ENCODE results near the gene HNRNPCL2. TPM values are rescaled to one million over a fixed set of nuclear protein-coding genes. Genes with fewer than 3 reads are reported as not detected.
"Not testable (repeated sequence)": the region's sequence is repeated elsewhere in the genome, so short reads cannot be mapped to it uniquely, and the experiment has no call there.

The HNRNPCL2 gene
- total RNA-seq, result not detected in 2 replicates
- long read RNA-seq, result 0 reads

GRCh38 chr1:13116754-13117153 is at the start of gene HNRNPCL2:
HNRNPCL2 (minus strand) TSS chr1:13116854; CDS start chr1:13116400, 454 bp downstream.
- H3K27me3 Mint-ChIP-seq (ENCODE audit: low read depth); H3K36me3 Mint-ChIP-seq (ENCODE audit: low read depth); DNase-seq (ENCODE audit: low read depth, low spot score); H3K4me3 Mint-ChIP-seq; H3K4me1 Mint-ChIP-seq; H3K27ac Mint-ChIP-seq (ENCODE audit: unreplicated experiment): not testable (repeated sequence)
- H3K9me3 Mint-ChIP-seq, result peaks cover 17% of the 10 kb centered on the region

- H3K27ac Mint-ChIP-seq (ENCODE audit: unreplicated experiment); DNase-seq (ENCODE audit: low read depth, low spot score); H3K4me3 Mint-ChIP-seq; H3K36me3 Mint-ChIP-seq (ENCODE audit: low read depth); H3K4me1 Mint-ChIP-seq; H3K27me3 Mint-ChIP-seq (ENCODE audit: low read depth); H3K9me3 Mint-ChIP-seq: not testable (repeated sequence)
These were observed 48.9 kb upstream of the HNRNPCL2 start, which contains the start of gene HNRNPCL4 for GRCh38 chr1:13165531-13165930. HNRNPCL4 (minus strand) TSS chr1:13165631; CDS start chr1:13165467, 164 bp downstream.

DNA sequence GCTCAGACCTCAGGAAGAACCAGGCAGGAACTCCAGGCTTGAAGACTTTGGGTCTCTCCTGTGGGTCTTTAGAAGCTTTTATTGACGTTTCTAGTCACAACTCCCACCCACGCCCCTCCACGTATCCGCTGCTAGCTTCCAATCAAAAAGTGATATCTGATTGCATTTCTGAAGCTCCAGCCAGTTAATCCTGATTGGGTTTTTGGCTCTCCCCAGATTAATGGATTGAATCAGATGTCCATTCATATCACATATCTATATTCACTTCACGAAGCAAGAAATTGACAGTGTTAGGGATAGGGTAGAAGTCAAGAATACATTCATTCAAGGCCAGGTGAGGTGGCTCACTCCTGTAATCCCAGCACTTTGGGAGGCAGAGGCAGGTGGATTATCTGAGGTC is 39.3 kb upstream of the HNRNPCL2 start, which contains the start of gene PRAMEF26:
PRAMEF26 (minus strand) TSS at position 101 of the 400 bp plus-strand sequence. CDS start 2,914 bp downstream, outside the sequence.
- not testable (repeated sequence) for H3K36me3 Mint-ChIP-seq (ENCODE audit: low read depth); H3K27ac Mint-ChIP-seq (ENCODE audit: unreplicated experiment); H3K4me3 Mint-ChIP-seq; DNase-seq (ENCODE audit: low read depth, low spot score); H3K9me3 Mint-ChIP-seq; H3K27me3 Mint-ChIP-seq (ENCODE audit: low read depth); H3K4me1 Mint-ChIP-seq

GRCh38 chr1:13070474-13070873 is 46.2 kb downstream of the HNRNPCL2 start, which contains the start of gene PRAMEF25:
PRAMEF25 (plus strand) TSS chr1:13070774; CDS start chr1:13073694, 2,920 bp downstream.
- H3K4me3 Mint-ChIP-seq; H3K36me3 Mint-ChIP-seq (ENCODE audit: low read depth); H3K27ac Mint-ChIP-seq (ENCODE audit: unreplicated experiment); H3K4me1 Mint-ChIP-seq; DNase-seq (ENCODE audit: low read depth, low spot score); H3K9me3 Mint-ChIP-seq; H3K27me3 Mint-ChIP-seq (ENCODE audit: low read depth): not testable (repeated sequence)

Other genes with a start within 250 kb of the HNRNPCL2 start
- not detected in 2 replicates for gene PRAMEF4, start 230.7 kb downstream of the HNRNPCL2 start, total RNA-seq
- gene PRAMEF10, start 218.6 kb downstream of the HNRNPCL2 start, total RNA-seq, result not detected in 2 replicates
- not detected in 2 replicates for gene PRAMEF7, start 200.2 kb downstream of the HNRNPCL2 start, total RNA-seq
- gene PRAMEF6, start 169.3 kb downstream of the HNRNPCL2 start, total RNA-seq, result not detected in 2 replicates
- not detected in 2 replicates for gene PRAMEF27, start 60.3 kb downstream of the HNRNPCL2 start, total RNA-seq
- gene HNRNPCL3, start 56.1 kb downstream of the HNRNPCL2 start, total RNA-seq, result not detected in 2 replicates
- gene PRAMEF25, start 46.1 kb downstream of the HNRNPCL2 start, total RNA-seq, result not detected in 2 replicates
- not detected in 2 replicates for gene PRAMEF26, start 39.2 kb upstream of the HNRNPCL2 start, total RNA-seq
- not detected in 2 replicates for gene HNRNPCL4, start 48.8 kb upstream of the HNRNPCL2 start, total RNA-seq
- gene PRAMEF9, start 55.0 kb upstream of the HNRNPCL2 start, total RNA-seq, result not detected in 2 replicates
- gene PRAMEF13, start 84.6 kb upstream of the HNRNPCL2 start, total RNA-seq, result not detected in 2 replicates
- not detected in 2 replicates for gene PRAMEF18, start 109.3 kb upstream of the HNRNPCL2 start, total RNA-seq
- gene PRAMEF5, start 137.3 kb upstream of the HNRNPCL2 start, total RNA-seq, result not detected in 2 replicates
- not detected in 2 replicates for gene PRAMEF8, start 168.3 kb upstream of the HNRNPCL2 start, total RNA-seq
- not detected in 2 replicates for gene PRAMEF33, start 186.7 kb upstream of the HNRNPCL2 start, total RNA-seq
- not detected in 2 replicates for gene PRAMEF15, start 198.7 kb upstream of the HNRNPCL2 start, total RNA-seq
- not detected in 2 replicates for gene PRAMEF14, start 230.3 kb upstream of the HNRNPCL2 start, total RNA-seq